ENCODE results near the gene CYP19A1.

DNA sequence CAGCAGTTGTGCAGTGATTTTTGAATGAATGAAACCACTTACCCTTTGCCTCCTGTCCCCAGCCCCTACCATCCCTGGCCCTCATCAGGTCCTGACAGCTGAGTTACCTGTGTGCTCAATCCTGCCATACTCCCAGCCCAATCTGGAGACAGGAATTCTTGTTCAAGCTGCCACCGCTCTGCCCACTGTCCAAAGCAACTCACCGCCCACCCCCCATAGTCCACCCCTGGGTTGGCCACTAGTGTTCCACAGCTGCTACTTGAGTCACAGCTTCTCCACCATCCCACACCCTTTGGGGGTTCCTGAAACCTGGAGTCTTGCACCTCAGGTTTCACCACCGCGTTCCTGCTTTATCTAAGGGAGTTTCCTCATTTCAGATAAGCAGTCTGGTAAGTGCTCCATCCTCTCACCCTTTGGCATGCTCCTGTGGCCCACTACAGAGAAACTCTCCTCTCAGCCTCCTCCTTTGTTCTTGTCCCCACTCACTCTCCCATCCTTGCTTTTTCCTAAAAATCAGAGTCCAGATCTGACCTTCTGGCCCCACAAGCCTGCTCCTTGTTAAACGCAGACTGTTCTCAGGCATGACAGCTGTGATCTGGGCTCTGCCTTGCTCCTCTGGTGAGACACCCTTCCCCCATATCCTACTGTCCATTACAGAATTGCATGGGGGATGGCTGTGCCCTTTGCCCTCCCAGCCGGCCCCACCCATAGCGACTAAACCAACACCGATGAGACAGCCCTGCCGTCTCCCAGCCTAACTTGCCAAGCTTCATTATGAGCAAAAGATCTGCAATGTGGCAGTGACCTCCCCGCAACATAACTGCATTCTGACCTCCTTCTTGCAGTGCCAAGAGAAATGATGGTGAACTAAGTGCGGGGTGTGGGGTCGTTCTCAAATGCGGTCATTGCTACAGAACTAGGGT, 50.0 kb downstream of the CYP19A1 start:
- TF ChIP-seq, protein P1, sequence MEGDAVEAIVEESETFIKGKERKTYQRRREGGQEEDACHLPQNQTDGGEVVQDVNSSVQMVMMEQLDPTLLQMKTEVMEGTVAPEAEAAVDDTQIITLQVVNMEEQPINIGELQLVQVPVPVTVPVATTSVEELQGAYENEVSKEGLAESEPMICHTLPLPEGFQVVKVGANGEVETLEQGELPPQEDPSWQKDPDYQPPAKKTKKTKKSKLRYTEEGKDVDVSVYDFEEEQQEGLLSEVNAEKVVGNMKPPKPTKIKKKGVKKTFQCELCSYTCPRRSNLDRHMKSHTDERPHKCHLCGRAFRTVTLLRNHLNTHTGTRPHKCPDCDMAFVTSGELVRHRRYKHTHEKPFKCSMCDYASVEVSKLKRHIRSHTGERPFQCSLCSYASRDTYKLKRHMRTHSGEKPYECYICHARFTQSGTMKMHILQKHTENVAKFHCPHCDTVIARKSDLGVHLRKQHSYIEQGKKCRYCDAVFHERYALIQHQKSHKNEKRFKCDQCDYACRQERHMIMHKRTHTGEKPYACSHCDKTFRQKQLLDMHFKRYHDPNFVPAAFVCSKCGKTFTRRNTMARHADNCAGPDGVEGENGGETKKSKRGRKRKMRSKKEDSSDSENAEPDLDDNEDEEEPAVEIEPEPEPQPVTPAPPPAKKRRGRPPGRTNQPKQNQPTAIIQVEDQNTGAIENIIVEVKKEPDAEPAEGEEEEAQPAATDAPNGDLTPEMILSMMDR (IDR thresholded peaks at IDR 0.05; ENCODE audit: low read depth, low read length, poor library complexity, severe bottlenecking) = no peak
- TF ChIP-seq EZH2phosphoT487 (IDR thresholded peaks at IDR 0.05; ENCODE audit: borderline replicate concordance, low read length) = no peak
